DND-41 (cell line): ENCODE measurements around the gene NFATC2.

Experiments
- ATAC-seq: fragments of 200-7000 bp; cut with Tn5 transposase; 3 replicates; pipeline ENCODE4 v1.9.1; 2021; ENCODE audit warnings: low read depth; ENCODE audit not compliant: insufficient read depth
- DNase-seq: peaks from one replicate; pipeline ENCODE4 v3.0.0-alpha.2; 2020
- H2AFZ ChIP-seq: 2 replicates; pipeline ENCODE4 v1.6.0; 2012; ENCODE audit warnings: low read depth, low read length
- H3K27ac ChIP-seq: 2 replicates; pipeline ENCODE4 v1.5.1; 2012; ENCODE audit warnings: low read length, inconsistent platforms
- H3K27me3 ChIP-seq: fragments of 200-600 bp; sonication (generic); 2 replicates; pipeline ENCODE4 v1.6.0; 2012; ENCODE audit warnings: low read length, mild to moderate bottlenecking, inconsistent platforms; ENCODE audit not compliant: insufficient read depth, poor library complexity
- H3K36me3 ChIP-seq: 2 replicates; pipeline ENCODE4 v1.5.1; 2012; ENCODE audit warnings: low read length, inconsistent platforms; ENCODE audit not compliant: insufficient read depth
- H3K4me1 ChIP-seq: 2 replicates; pipeline ENCODE4 v1.5.1; 2012; ENCODE audit warnings: mild to moderate bottlenecking, low read length; ENCODE audit not compliant: insufficient read depth
- H3K4me2 ChIP-seq: 2 replicates; pipeline ENCODE4 v1.6.0; 2012; ENCODE audit warnings: mild to moderate bottlenecking, moderate library complexity, low read length, inconsistent platforms; ENCODE audit not compliant: insufficient read depth
- H3K4me3 ChIP-seq, 2 experiments: fragments of 200-600 bp in 1 of 2; shearing (Covaris generic) in 1 of 2; 2 replicates each; pipeline ENCODE4 v1.5.1; 2012 to 2016; ENCODE audit warnings: inconsistent platforms in 2 of 2, low read length in 2 of 2, mild to moderate bottlenecking in 2 of 2, low read depth in 1 of 2, moderate library complexity in 1 of 2
- H3K79me2 ChIP-seq: 2 replicates; pipeline ENCODE4 v1.6.0; 2012; ENCODE audit warnings: low read length, inconsistent platforms; ENCODE audit not compliant: insufficient read depth
- H3K9ac ChIP-seq: 2 replicates; pipeline ENCODE4 v1.6.0; 2012; ENCODE audit warnings: low read depth, mild to moderate bottlenecking, inconsistent platforms, low read length, moderate library complexity
- H3K9me3 ChIP-seq: 2 replicates; pipeline ENCODE4 v1.5.1; 2012; ENCODE audit warnings: low read length, moderate library complexity, mild to moderate bottlenecking, inconsistent platforms; ENCODE audit not compliant: insufficient read depth, severe bottlenecking
- H4K20me1 ChIP-seq: 2 replicates; pipeline ENCODE4 v1.6.0; 2012; ENCODE audit warnings: low read length; ENCODE audit not compliant: insufficient read depth
- CTCF ChIP-seq: IDR thresholded peaks from 2 replicates; pipeline ENCODE4 v1.5.1; 2012; ENCODE audit warnings: borderline replicate concordance, low read length, moderate library complexity, mild to moderate bottlenecking; ENCODE audit not compliant: poor library complexity, severe bottlenecking; ENCODE audit errors: extremely low read depth
- EZH2 ChIP-seq: IDR thresholded peaks from 3 replicates; pipeline ENCODE4 v1.6.1; 2012; ENCODE audit warnings: borderline replicate concordance, low read depth, mild to moderate bottlenecking, moderate library complexity, low read length, inconsistent platforms; ENCODE audit not compliant: severe bottlenecking

The NFATC2 gene

GRCh38 chr20:51469578-51470498, 72.7 kb downstream of the NFATC2 start:
- Histone ChIP-seq H3K4me3 (no peak overlapping the region), H4K20me1 (0 out of 2 replicates have a peak, but pooled peaks cover 2% of the 10 kb centered on the region), H3K27me3 (no peaks in the 10 kb centered on the region), H3K9me3 (no peaks in the 10 kb centered on the region), H3K27ac (no peak overlapping the region), H3K79me2 (no peaks in the 10 kb centered on the region), H3K4me2 (no peak overlapping the region), H3K4me1 (no peaks in the 10 kb centered on the region), H3K36me3 (no peaks in the 10 kb centered on the region), H2AFZ (no peak overlapping the region), H3K9ac (no peak overlapping the region)
- DNase-seq: no peak
- no peak for TF ChIP-seq CTCF
- no peak for ATAC-seq

GRCh38 chr20:51469046-51469445, 73.5 kb downstream of the NFATC2 start:
- TF ChIP-seq EZH2: no peak
- no peak for TF ChIP-seq CTCF
- Histone ChIP-seq H3K27ac (no peak overlapping the region), H4K20me1 (0 out of 2 replicates have a peak, but pooled peaks cover 2% of the 10 kb centered on the region), H3K9ac (no peak overlapping the region), H3K27me3 (no peaks in the 10 kb centered on the region), H3K4me1 (no peaks in the 10 kb centered on the region), H3K36me3 (no peaks in the 10 kb centered on the region), H3K9me3 (no peaks in the 10 kb centered on the region), H2AFZ (no peak overlapping the region), H3K4me2 (no peak overlapping the region), H3K4me3 (no peak overlapping the region), H3K79me2 (no peaks in the 10 kb centered on the region)
- ATAC-seq (no peak), DNase-seq (no peak)

GRCh38 chr20:51468636-51469035, 73.9 kb downstream of the NFATC2 start:
- no peak for ATAC-seq
- no peaks in the 10 kb centered on the region for H3K36me3 ChIP-seq
- no peak overlapping the region for H2AFZ ChIP-seq
- DNase-seq: no peak
- 0 out of 2 replicates have a peak, but pooled peaks cover 2% of the 10 kb centered on the region for H4K20me1 ChIP-seq
- H3K9me3 ChIP-seq: no peaks in the 10 kb centered on the region
- no peak overlapping the region for H3K27ac ChIP-seq
- TF ChIP-seq CTCF: no peak
- TF ChIP-seq EZH2: no peak
- no peak overlapping the region for H3K4me2 ChIP-seq
- no peak overlapping the region for H3K9ac ChIP-seq
- no peaks in the 10 kb centered on the region for H3K4me1 ChIP-seq
- no peak overlapping the region for H3K4me3 ChIP-seq
- no peaks in the 10 kb centered on the region for H3K27me3 ChIP-seq
- H3K79me2 ChIP-seq: no peaks in the 10 kb centered on the region
